ENCODE measurements around the gene CARNS1.

CARNS1 gene

GRCh38 chr11:67392183-67392715, 23.2 kb upstream of the CARNS1 start:
- DNase-seq (ENCODE audit: extremely low read depth, low read depth) = no peak
- peak overlapping the region; percentile 88 for H3K4me3 ChIP-seq (replicated peaks; ENCODE audit: low read depth, low read length)
- TF ChIP-seq, protein P1, sequence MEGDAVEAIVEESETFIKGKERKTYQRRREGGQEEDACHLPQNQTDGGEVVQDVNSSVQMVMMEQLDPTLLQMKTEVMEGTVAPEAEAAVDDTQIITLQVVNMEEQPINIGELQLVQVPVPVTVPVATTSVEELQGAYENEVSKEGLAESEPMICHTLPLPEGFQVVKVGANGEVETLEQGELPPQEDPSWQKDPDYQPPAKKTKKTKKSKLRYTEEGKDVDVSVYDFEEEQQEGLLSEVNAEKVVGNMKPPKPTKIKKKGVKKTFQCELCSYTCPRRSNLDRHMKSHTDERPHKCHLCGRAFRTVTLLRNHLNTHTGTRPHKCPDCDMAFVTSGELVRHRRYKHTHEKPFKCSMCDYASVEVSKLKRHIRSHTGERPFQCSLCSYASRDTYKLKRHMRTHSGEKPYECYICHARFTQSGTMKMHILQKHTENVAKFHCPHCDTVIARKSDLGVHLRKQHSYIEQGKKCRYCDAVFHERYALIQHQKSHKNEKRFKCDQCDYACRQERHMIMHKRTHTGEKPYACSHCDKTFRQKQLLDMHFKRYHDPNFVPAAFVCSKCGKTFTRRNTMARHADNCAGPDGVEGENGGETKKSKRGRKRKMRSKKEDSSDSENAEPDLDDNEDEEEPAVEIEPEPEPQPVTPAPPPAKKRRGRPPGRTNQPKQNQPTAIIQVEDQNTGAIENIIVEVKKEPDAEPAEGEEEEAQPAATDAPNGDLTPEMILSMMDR (IDR thresholded peaks at IDR 0.05; ENCODE audit: low read depth, low read length, missing control alignments) = no peak

DNA sequence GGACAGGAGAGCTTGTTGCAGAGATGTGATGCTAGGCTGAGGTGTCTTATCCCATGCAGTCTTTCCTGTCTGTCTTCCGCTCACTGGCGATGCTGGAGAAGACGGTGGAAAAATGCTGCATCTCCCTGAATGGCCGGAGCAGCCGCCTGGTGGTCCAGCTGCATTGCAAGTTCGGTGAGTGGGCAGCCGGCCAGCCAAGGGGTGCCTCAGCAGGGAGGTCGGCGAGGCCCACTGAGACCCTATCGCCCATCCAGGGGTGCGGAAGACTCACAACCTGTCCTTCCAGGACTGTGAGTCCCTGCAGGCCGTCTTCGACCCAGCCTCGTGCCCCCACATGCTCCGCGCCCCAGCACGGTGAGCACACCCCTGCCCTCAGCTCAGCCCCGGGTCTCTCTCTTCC, 22.0 kb upstream of the CARNS1 start:
- TF ChIP-seq, protein P1 (IDR thresholded peaks at IDR 0.05; ENCODE audit: low read depth, low read length, missing control alignments) = no peak
- DNase-seq (ENCODE audit: extremely low read depth, low read depth) = no peak
- H3K4me3 ChIP-seq (replicated peaks; ENCODE audit: low read depth, low read length) = no peak overlapping the region

DNA sequence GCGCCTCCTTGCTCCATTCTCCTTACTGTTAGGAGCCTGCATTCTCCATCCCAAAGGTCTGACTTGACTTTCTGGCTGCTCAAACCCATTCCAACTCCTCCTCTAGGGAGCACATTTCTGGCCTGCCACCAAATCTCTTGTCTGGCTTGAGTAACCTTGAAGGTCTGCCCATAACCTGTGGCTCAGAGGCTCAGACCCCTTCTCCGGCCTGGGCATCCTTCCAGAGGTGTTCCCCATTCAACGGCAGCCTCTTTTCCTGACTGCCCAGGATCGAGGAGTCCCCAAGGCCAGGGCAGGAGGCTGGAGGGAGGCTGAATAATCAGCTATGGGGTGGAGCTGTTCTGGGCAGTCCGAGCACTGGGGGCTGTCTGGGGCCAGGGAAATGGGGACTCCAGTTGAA, 21.5 kb upstream of the CARNS1 start:
- TF ChIP-seq, protein P1 (IDR thresholded peaks at IDR 0.05; ENCODE audit: low read depth, low read length, missing control alignments) = no peak
- H3K4me3 ChIP-seq (replicated peaks; ENCODE audit: low read depth, low read length) = no peak overlapping the region
- DNase-seq (ENCODE audit: extremely low read depth, low read depth) = no peak

- DNase-seq (ENCODE audit: extremely low read depth, low read depth) = no peak
- H3K4me3 ChIP-seq (replicated peaks; ENCODE audit: low read depth, low read length) = no peak overlapping the region
- TF ChIP-seq, protein P1 (IDR thresholded peaks at IDR 0.05; ENCODE audit: low read depth, low read length, missing control alignments) = no peak
Observed at GRCh38 chr11:67395555-67396258, 19.8 kb upstream of the CARNS1 start.

DNA sequence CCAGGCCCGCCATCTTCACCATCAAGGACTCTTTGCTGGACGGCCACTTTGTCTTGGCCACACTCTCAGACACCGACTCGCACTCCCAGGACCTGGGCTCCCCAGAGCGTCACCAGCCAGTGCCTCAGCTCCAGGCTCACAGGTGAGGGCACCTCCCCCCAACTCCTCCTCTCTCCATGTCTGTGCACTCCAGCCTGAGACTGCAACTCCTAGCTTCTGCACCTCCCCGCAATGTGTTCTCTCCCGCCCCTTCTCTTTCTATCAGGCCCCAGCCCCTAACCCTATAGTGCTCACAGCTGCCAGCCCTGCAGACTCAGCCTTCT, 19.3 kb upstream of the CARNS1 start:
- TF ChIP-seq, protein P1 (IDR thresholded peaks at IDR 0.05; ENCODE audit: low read depth, low read length, missing control alignments) = no peak
- no peak overlapping the region for H3K4me3 ChIP-seq (replicated peaks; ENCODE audit: low read depth, low read length)
- no peak for DNase-seq (ENCODE audit: extremely low read depth, low read depth)

DNA sequence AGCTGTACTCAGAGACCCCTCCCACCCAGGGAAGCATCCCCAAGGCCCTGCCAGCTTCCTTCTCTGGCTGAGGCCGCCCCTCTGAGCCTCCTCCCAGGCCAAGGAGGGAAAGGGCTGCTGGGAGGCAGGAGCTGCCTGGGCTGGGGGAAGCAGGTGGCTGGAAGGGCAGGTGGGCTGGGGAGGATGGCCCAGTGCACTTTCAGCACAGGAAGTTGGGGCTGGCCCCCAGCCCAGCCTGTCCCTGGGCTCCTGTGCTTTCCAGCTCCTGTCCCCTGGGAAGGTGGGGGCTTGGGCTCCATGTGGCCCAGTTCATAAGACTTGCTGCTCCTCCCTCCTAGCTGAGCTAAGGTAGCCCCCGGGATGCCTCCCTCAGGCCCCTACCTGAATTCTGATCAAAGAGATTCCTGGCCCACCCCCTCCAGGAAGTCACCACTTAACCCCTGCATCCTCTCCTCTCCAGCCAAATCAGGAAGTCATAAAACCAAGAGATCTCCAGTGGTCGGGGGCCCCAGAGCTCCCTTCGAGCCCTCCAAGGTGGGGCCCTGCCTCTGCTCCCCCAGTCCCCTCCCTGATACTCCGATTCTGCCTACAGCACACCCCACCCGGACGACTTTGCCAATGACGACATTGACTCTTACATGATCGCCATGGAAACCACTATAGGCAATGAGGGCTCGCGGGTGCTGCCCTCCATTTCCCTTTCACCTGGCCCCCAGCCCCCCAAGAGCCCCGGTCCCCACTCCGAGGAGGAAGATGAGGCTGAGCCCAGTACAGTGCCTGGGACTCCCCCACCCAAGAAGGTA, 18.7 kb upstream of the CARNS1 start:
- no peak for DNase-seq (ENCODE audit: extremely low read depth, low read depth)
- TF ChIP-seq, protein P1 (IDR thresholded peaks at IDR 0.05; ENCODE audit: low read depth, low read length, missing control alignments) = no peak
- H3K4me3 ChIP-seq (replicated peaks; ENCODE audit: low read depth, low read length) = no peak overlapping the region

Data from HFF-Myc (cell line).